Forelimb muscle (tissue), 1 donor: ENCODE results near the gene FCER2. TPM values are rescaled to one million over a fixed set of nuclear protein-coding genes. Genes with fewer than 3 reads are reported as not detected.
"Not testable (repeated sequence)": the region's sequence is repeated elsewhere in the genome, so short reads cannot be mapped to it uniquely, and the experiment has no call there.

Experiments used
- DNase-seq: peaks from one replicate; pipeline ENCODE4 v3.0.0-alpha.2; 2013; ENCODE audit warnings: low read depth
- polyA plus RNA-seq: library from polyadenylated mRNA; unstranded; fragments of 120-200 nt; gene quantifications from one replicate; pipeline ENCODE4 v1.2.1, GENCODE V29; 2013; ENCODE audit not compliant: insufficient read length

The FCER2 gene
- polyA plus RNA-seq, 1 donor: 0.78 TPM

DNA sequence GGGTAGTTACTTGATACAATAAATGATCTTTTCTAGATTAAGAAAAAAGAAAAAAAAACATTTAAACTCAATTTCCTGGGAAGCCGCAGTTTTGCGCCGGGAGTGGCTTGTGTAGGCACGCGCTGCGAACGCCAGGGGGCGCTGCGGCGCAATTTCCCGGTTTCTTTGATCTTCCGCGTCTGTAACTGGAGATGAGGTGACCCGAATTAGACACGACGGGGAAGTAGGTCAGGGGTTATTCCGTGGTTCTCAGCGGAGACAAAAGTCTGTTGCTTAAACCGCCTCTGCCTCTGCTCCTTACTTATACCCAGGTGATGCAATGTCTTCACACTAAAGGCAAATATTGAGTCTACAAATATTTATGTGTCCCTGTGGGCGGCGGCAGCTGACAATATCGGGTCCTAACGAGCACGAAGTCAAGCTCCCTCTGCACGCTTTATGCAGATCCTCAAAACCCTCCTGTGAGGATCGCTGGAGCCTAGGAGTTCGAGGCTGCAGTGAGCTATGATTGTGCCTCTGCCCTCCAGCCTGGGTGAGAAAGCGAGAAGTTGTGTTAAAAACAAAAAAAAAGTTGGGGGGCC lies 49.8 kb downstream of the FCER2 start:
- DNase-seq: peak; percentile 52

DNA sequence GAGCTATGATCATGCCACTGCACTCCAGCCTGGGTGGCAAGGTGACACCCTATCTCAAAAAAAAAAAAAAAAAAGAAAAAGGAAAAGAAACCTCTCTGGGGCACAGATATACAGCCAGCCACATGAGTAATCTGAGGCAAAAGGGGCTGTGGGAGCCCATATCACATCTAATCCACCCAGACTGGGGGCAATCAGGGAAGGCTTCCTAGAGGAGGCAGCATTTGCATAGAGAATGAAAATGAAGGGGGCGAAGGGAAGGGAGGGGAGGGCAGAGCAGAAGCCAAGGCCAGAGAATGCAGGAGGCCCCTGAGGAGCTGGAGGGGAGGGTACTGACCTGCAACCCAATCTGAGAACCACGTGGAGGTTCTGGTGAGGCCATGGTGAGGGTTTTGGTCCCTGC lies 51.8 kb downstream of the FCER2 start:
- DNase-seq: no peak

DNA sequence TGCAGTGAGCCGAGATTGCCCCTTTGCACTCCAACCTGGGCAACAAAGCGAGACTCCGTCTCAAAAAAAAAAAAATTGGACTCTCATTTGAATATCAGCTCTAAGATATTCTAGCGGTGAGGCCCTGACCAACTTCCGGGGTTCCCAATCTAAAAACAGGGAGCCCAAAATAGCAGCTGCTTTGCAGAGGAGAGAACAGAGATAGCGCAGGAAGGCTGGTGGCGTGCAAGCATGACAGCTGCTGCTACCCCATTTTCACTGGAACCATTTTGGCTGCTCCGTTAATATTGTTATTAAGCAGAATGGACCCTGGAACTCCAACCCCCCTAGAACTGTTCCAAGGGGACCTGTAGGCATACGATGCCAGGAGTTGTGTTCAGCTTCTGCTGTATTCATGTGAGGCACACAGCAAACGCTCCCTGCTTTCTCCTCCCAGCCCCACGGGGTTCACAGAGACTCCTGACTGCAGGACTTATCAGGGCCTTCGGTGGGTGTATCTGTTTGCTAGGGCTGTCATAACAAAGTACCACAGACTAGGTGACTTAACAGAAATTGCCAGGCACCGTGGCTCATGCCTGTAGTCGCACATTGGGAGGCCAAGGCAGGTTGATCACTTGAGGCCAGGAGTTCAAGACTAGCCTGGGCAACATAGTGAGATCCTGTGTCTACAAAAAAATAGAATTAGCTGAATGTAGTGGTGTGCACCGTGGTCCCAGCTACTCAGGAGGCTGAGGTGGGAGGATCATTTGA lies 53.5 kb downstream of the FCER2 start:
- no peak for DNase-seq

DNA sequence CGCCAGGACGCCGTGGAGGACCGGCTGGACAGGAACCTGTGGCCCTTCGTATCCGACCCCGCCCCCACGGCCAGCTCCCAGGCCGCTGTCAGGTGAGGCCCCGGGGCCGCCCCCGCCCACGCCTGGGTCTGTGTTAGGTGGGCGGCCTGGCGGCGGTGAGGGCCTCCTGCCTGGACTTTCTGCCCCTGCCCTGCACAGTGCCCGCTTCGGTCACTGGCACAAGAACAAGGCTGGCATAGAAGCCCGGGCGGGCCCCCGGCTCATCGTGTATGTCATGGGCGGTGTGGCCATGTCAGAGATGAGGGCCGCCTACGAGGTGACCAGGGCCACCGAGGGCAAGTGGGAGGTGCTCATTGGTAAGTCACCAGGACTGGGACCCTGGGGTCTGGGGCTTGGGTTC lies 54.8 kb downstream of the FCER2 start:
- DNase-seq: no peak

DNA sequence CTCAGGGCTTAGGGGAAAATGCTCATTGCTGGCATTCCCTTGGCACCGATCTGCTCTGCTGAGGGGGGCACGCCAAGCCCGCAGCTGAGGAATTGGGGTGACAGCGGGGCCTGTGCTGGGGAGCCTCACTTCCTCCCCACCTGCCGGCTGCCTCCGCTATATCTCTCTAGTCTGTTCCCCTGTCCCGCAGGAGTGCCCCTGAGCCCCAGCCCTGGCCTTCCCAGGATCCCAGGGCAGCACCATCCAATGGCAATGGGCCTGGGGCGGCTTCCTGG lies 55.6 kb downstream of the FCER2 start:
- no peak for DNase-seq

DNA sequence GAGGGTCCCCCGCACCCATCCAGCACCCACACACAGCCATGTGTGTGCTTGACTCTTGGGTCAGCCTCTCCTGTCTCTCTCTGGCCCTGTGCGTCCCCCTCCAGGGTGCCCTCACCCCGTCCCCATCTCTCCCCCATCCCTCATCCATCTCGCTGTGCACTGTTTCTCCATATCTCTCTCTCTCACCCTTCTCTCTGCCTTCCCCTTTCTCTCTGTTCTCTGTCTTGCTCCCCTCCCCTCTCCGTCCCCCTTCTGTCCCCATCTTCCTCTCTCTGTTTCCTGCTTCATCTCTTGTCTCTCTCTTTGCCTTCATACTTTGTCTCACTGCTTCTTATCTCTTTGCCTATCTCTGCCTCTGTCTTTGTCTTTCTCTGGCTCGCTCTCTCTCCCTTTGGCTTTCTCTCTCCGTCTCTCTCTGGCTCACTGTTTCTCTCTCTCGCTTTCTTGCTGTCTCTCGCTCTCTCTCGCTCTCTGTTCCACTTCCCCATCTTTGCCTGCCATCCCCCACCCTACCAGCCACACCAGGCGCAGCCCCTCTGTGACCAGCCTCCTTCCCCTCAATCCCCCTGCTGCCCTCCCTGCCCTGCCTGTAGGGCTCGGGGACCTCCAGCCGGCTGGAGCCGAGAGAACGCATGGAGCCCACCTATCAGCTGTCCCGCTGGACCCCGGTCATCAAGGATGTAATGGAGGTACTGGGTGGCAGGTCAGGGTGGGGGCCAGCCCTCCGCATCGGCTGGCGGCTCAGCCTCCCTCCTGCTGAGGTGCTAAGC lies 56.1 kb downstream of the FCER2 start:
- DNase-seq: no peak

DNA sequence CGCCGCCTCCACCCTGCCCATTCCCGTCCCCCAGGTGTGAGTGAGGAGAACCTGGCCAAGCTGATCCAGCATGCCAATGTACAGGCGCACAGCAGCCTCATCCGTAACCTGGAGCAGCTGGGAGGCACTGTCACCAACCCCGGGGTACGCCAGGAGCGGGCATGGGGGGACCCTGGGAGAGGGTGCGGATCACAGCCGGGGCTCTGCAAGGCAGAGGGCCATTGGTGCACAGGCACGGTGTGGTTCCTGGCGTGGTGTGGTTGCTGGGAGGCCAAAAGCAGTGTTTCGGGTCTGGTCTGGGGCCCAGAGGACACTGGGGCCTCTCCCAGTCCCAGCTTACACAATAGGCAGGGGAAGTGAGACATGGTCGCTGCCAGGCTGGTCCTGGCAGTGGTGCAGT lies 56.8 kb downstream of the FCER2 start:
- no peak for DNase-seq

DNA sequence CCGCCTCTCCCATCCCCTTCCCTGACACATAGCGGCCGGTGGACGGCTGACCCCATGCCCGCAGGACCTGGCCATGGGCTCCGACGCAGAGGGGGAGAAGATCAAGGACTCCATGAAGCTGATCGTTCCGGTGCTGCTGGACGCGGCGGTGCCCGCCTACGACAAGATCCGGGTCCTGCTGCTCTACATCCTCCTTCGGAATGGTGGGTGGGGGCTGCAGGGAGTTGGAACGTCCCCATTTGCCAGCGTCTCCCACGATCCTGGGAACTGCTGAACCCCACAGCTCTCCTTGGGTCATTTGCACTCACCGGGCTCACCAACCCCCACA lies 57.4 kb downstream of the FCER2 start:
- no peak for DNase-seq

DNA sequence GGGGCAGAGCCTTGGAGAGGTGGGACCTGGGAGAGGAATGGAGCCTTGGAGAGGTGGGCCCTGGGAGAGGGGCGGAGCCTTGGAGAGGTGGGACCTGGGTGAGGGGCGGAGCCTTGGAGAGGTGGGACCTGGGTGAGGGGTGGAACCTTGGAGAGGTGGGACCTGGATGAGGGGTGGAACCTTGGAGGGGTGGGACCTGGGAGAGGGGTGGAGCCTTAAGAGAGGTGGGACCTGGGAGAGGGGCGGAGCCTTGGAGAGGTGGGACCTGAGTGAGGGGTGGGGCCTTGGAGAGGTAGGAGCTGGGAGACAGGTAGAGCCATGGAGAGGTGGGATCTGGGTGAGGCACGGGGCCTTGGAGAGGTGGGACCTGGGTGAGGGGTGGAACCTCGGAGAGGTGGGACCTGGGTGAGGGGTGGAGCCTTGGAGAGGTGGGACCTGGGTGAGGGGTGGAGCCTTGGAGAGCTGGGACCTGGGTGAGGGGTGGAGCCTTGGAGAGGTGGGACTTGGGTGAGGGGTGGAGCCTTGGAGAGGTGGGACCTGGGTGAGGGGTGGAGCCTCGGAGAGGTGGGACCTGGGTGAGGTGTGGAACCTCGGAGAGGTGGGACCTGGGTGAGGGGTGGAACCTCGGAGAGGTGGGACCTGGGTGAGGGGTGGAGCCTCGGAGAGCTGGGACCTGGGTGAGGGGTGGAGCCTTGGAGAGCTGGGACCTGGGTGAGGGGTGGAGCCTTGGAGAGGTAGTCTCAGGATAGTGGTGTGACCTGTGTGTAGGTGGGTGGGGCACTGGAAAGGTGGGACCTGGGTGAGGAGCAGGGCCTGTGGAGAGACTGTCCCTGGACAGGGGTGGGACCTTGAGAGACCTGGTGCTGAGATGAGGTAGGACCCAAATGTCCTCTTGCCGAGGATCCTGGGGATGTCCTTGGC lies 58.0 kb downstream of the FCER2 start:
- DNase-seq: not testable (repeated sequence)

DNA sequence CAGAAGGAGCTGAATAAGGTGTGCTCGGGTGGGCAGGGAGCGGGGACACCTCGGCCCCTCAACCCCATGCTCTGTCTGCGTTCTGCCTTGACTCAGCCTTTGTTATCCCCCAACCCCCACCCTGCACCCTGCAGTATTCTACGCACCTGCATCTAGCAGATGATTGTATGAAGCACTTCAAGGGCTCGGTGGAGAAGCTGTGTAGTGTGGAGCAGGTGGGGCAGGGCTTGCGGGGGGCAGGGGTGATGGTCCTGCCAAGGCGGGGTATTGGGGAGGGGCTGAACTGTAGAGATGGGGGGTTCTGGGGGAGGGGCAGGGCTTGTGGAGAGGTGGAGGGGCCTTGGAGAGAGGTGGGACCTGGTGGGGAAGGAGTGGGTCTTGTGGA lies 58.9 kb downstream of the FCER2 start:
- no peak for DNase-seq

DNA sequence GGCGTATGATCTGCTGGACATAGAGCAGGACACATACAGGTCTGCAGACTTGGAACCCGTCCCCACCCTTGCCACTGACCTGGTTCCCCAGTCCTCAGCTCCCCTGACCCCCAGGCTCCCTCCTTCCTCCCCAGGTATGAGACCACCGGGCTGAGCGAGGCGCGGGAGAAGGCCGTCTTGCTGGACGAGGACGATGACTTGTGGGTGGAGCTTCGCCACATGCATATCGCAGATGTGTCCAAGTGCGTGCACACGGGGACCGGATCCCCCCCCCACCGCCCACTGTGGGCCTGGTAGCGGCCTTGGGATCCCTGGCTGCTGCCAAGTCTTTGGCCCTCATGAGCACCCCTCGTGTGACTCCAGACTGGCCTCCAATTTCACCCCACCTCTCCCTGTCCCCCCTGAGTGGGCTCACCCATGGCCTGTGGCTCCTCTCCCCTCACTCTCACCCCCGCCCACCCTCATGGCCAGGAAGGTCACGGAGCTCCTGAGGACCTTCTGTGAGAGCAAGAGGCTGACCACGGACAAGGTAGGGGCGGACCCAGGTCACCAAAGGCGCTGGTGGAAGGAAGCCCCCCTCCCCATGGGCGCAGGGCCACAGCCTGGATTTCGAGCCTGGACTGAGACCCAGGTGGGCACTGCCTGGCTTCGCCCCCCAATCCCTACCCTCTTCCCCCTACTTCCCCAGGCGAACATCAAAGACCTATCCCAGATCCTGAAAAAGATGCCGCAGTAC lies 59.5 kb downstream of the FCER2 start:
- no peak for DNase-seq

DNA sequence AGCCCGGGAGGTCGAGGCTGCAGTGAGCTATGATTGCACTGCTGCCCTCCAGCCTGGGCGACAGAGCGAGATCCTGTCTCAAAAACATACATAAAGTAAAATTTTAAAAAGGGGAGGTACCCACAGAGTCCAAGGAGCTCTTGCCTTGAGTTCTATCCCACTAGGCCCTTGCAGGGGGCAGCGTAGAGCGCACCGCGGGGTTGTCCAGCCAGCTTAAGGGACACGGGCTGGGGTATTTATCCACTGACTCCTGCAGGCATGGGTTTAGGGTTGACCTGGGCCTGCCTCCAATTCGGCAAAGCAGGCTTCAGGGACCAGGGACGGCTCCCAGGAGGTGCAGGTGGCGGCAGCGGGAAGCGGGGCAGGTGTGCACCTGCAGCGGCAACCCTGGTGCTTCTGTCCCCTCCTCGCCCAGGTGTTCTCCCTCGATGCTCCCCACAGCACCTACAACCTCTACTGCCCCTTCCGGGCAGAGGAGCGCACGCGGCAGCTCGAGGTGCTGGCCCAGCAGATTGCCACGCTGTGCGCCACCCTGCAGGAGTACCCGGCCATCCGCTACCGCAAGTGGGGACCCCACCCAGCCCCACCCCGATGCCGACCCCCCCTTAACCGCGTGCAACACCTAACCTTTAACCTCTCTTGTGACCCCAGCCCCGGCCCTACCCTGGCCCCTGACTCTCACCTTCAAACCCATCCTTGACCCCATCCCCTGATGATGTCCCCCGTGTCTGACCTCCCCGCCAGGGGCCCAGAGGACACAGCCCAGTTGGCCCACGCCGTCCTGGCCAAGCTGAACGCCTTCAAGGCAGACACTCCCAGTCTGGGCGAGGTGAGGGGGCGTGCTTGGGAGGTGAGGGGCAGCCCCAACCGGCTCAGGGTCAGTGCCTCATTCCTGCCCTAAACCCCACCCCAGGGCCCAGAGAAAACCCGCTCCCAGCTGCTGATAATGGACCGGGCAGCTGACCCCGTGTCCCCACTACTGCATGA lies 60.3 kb downstream of the FCER2 start:
- no peak for DNase-seq

DNA sequence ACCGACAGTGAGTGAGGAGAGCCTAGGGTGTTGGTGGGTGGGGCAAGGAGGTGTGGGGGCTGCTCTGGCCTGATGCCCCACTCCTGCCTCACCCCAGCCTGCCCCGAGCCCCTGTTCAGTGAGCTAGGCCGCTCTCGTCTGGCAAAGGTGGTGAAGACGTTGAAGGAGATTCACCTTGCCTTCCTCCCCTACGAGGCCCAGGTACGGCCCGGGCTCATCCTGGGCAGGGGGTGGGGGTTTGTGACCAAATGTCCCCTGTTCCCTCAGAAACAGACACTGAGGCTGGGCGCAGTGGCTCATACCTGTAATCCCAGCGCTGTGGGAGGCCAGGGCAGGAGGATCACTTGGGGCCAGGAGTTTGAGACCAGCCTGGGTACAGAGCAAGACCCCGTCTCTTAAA lies 61.1 kb downstream of the FCER2 start:
- DNase-seq: no peak

DNA sequence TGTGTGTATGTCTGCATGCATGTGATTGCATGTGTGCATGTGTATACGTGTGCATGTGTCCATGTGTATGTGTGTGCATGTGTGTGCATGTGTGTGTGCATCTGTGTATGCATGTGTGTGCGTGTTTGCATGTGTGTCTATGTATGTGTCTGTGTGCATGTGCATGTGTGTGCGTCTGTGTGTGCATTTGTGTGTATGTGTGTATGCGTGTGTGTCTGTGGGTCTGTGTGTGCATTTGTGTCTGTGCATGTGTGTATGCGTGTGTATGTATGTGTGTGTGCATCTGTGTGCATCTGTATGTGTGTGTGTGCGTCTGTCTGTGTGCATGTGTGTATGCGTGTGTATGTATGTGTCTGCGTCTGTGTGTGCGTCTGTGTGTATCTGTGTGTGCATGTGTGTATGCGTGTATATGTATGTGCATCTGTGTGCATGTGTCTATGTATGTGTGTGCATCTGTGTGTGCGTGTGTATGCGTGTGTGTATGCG lies 62.0 kb downstream of the FCER2 start:
- DNase-seq: no peak

DNA sequence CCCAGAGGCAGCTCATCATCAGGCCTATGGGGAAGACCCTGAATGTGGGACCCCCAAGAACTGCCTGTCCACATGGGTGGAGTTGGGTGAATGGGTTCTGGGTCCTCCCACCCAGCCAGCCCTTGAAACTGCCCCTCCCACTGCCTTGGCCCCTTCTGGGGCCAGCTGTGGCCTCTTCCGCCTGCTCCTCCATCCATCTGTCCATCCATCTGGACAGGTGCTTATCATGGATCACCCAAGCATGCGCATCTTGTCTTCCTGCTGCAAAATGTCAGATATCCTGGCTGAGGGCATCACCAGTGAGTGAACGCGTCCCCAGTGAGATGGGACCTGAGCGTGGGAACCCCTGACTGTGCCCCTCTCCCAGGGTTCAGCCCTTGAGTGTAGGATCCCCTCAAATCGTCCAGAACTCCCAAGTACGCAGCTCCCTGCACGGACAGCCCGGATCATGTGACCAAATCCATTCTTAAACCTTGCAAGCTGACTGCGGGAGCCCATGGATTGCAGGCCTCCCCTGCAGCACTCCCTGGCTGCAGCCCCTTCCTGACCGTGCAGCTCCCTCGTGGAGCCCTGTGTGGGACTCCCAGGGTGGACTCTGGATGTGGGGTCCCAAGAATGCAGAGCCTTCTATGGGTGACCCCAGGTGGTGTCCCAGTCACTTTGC lies 63.0 kb downstream of the FCER2 start:
- no peak for DNase-seq
